ENCODE measurements around the gene HIGD1A.

Gene HIGD1A

DNA sequence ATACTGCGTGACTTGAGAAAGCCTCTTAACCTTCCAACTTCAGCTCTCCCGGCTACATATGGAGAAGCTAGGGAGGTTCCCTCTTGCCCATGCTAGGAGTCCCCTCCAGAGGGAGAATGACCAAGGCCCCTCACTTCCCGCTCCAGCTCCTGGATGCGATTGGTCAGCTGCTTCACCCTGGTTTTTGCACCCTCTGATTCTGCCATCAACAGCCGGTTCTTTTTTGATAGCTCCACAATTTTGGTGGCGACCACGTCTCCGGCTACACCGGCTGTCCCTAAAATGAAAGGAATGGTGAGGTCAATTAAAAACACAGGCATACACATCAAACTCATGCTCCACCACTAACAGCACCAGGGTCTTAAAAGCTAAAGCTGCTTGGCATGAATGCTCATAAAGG lies 51.8 kb downstream of the HIGD1A start:
- no peak overlapping the region for H3K23ac ChIP-seq (ENCODE audit: low read length)
- H2AK5ac ChIP-seq (ENCODE audit: low read length) = no peak overlapping the region
- no peak overlapping the region for H3K4me2 ChIP-seq (ENCODE audit: low read length)
- no peak overlapping the region for H4K5ac ChIP-seq (ENCODE audit: low read length)
- no peak overlapping the region for H2BK5ac ChIP-seq (ENCODE audit: low read length)
- H2BK15ac ChIP-seq (replicated peaks; ENCODE audit: low read depth) = no peak overlapping the region
- H2BK120ac ChIP-seq (ENCODE audit: low read depth, low read length) = no peak overlapping the region
- H4K8ac ChIP-seq (ENCODE audit: low read depth, low read length) = no peak overlapping the region
- no peak overlapping the region for H3K56ac ChIP-seq (ENCODE audit: low read length)
- H3K36me3 ChIP-seq (ENCODE audit: control insufficient read depth, insufficient read depth, low read length) = no peaks in the 10 kb centered on the region
- no peak overlapping the region for H3K4ac ChIP-seq (ENCODE audit: low read depth, low read length)
- H3K27me3 ChIP-seq (ENCODE audit: insufficient read depth, low read length, poor library complexity) = no peaks in the 10 kb centered on the region
- H3K4me3 ChIP-seq (ENCODE audit: low read length) = no peak overlapping the region
- no peak for DNase-seq
- H3K79me1 ChIP-seq (ENCODE audit: low read length) = no peaks in the 10 kb centered on the region
- H3K9ac ChIP-seq (ENCODE audit: low read length) = no peak overlapping the region
- no peaks in the 10 kb centered on the region for H3K4me1 ChIP-seq (ENCODE audit: control insufficient read depth, low read depth, low read length)
- H3K18ac ChIP-seq (ENCODE audit: low read length) = no peak overlapping the region
- no peaks in the 10 kb centered on the region for H3K79me2 ChIP-seq (ENCODE audit: control insufficient read depth, insufficient read depth, low read length)
- WGBS (ENCODE audit: extremely low coverage, insufficient coverage, low lambda C conversion rate) = no CpG with 5 or more reads among the region's 9 CpGs
- no peak overlapping the region for H3K27ac ChIP-seq (ENCODE audit: low read depth, low read length)

- Histone ChIP-seq H3K4me2 (ENCODE audit: low read length) (no peak overlapping the region), H4K8ac (ENCODE audit: low read depth, low read length) (no peak overlapping the region), H3K4me1 (ENCODE audit: control insufficient read depth, low read depth, low read length) (no peaks in the 10 kb centered on the region), H4K5ac (ENCODE audit: low read length) (no peak overlapping the region), H3K79me2 (ENCODE audit: control insufficient read depth, insufficient read depth, low read length) (no peaks in the 10 kb centered on the region), H3K56ac (ENCODE audit: low read length) (no peak overlapping the region), H2BK120ac (ENCODE audit: low read depth, low read length) (no peak overlapping the region), H2BK5ac (ENCODE audit: low read length) (no peak overlapping the region), H3K4ac (ENCODE audit: low read depth, low read length) (no peak overlapping the region), H3K18ac (ENCODE audit: low read length) (no peak overlapping the region), H3K36me3 (ENCODE audit: control insufficient read depth, insufficient read depth, low read length) (no peaks in the 10 kb centered on the region), H3K4me3 (ENCODE audit: low read length) (no peak overlapping the region), H3K27ac (ENCODE audit: low read depth, low read length) (no peak overlapping the region), H3K27me3 (ENCODE audit: insufficient read depth, low read length, poor library complexity) (no peaks in the 10 kb centered on the region), H3K23ac (ENCODE audit: low read length) (no peak overlapping the region), H2AK5ac (ENCODE audit: low read length) (no peak overlapping the region), H3K79me1 (ENCODE audit: low read length) (no peaks in the 10 kb centered on the region), H3K9ac (ENCODE audit: low read length) (no peak overlapping the region), H2BK15ac (replicated peaks; ENCODE audit: low read depth) (no peak overlapping the region)
- DNase-seq = no peak
- WGBS (ENCODE audit: extremely low coverage, insufficient coverage, low lambda C conversion rate) = no CpG with 5 or more reads among the region's 9 CpGs
These were observed 52.7 kb downstream of the HIGD1A start for GRCh38 chr3:42751609-42752008.

DNA sequence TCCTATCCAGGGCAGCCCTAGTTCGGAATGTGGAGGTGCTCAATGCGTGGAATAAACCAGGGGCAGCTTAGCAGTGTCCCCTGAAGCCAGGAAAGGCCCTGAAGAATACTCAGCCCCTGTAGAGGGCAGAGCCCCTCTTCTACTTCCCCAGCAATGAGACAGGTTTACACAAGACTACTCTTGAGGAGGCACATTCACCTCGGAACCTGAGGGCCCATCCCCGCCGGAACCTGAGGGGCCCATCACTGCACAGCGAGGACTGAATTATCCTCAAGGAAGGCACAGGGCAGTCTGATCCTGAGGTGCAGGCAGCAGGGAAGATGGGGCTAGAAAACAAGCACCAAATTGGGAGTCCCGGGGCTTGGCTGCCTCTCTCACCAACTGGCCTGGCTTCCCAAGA lies 53.5 kb downstream of the HIGD1A start:
- no peak overlapping the region for H2AK5ac ChIP-seq (ENCODE audit: low read length)
- no peaks in the 10 kb centered on the region for H3K36me3 ChIP-seq (ENCODE audit: control insufficient read depth, insufficient read depth, low read length)
- DNase-seq = no peak
- H3K4me2 ChIP-seq (ENCODE audit: low read length) = no peak overlapping the region
- no peak overlapping the region for H3K4me3 ChIP-seq (ENCODE audit: low read length)
- no peak overlapping the region for H4K5ac ChIP-seq (ENCODE audit: low read length)
- H4K8ac ChIP-seq (ENCODE audit: low read depth, low read length) = no peak overlapping the region
- H3K79me1 ChIP-seq (ENCODE audit: low read length) = no peaks in the 10 kb centered on the region
- H3K4ac ChIP-seq (ENCODE audit: low read depth, low read length) = no peak overlapping the region
- H3K27ac ChIP-seq (ENCODE audit: low read depth, low read length) = no peak overlapping the region
- H3K27me3 ChIP-seq (ENCODE audit: insufficient read depth, low read length, poor library complexity) = no peaks in the 10 kb centered on the region
- no peak overlapping the region for H3K9ac ChIP-seq (ENCODE audit: low read length)
- no CpG with 5 or more reads among the region's 7 CpGs for WGBS (ENCODE audit: extremely low coverage, insufficient coverage, low lambda C conversion rate)
- H2BK15ac ChIP-seq (replicated peaks; ENCODE audit: low read depth) = no peak overlapping the region
- H3K4me1 ChIP-seq (ENCODE audit: control insufficient read depth, low read depth, low read length) = no peaks in the 10 kb centered on the region
- H2BK120ac ChIP-seq (ENCODE audit: low read depth, low read length) = no peak overlapping the region
- no peaks in the 10 kb centered on the region for H3K79me2 ChIP-seq (ENCODE audit: control insufficient read depth, insufficient read depth, low read length)
- no peak overlapping the region for H2BK5ac ChIP-seq (ENCODE audit: low read length)
- H3K23ac ChIP-seq (ENCODE audit: low read length) = no peak overlapping the region
- no peak overlapping the region for H3K56ac ChIP-seq (ENCODE audit: low read length)
- H3K18ac ChIP-seq (ENCODE audit: low read length) = no peak overlapping the region

DNA sequence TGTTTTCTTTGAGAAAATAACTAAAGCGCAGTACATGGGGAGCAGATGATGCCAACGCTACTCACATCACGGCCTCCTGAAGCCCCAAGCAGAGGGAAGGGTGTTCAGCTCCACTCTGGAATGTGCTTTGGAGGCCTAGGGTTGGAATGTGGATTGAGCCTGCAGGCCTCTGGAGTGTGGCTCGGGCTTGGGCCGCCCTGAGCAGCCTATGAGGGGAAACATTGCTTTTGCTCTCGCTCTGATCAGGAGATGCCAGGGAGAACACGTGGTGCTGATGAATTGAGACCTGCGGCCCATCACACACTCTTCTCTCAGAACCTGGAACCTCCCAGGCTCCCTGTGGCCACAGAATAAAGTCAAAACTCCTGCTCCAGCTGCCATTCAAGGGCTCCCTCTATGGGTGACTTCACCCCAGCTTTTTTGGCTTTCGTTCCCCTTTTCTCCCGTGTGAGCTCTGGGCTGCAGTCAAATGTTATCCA lies 54.5 kb downstream of the HIGD1A start:
- DNase-seq = peak; percentile 92
- Histone ChIP-seq H2BK120ac (ENCODE audit: low read depth, low read length) (no peak overlapping the region), H3K4me2 (ENCODE audit: low read length) (no peak overlapping the region), H3K79me2 (ENCODE audit: control insufficient read depth, insufficient read depth, low read length) (no peaks in the 10 kb centered on the region), H3K9ac (ENCODE audit: low read length) (no peak overlapping the region), H3K4me1 (ENCODE audit: control insufficient read depth, low read depth, low read length) (no peaks in the 10 kb centered on the region), H2BK5ac (ENCODE audit: low read length) (no peak overlapping the region), H3K4ac (ENCODE audit: low read depth, low read length) (no peak overlapping the region), H3K27me3 (ENCODE audit: insufficient read depth, low read length, poor library complexity) (no peaks in the 10 kb centered on the region), H3K27ac (ENCODE audit: low read depth, low read length) (no peak overlapping the region), H3K79me1 (ENCODE audit: low read length) (no peaks in the 10 kb centered on the region), H2BK15ac (replicated peaks; ENCODE audit: low read depth) (no peak overlapping the region), H3K18ac (ENCODE audit: low read length) (no peak overlapping the region), H3K23ac (ENCODE audit: low read length) (no peak overlapping the region), H3K56ac (ENCODE audit: low read length) (peak overlapping the region; percentile 68), H3K36me3 (ENCODE audit: control insufficient read depth, insufficient read depth, low read length) (no peaks in the 10 kb centered on the region), H3K4me3 (ENCODE audit: low read length) (no peak overlapping the region), H4K8ac (ENCODE audit: low read depth, low read length) (no peak overlapping the region), H2AK5ac (ENCODE audit: low read length) (no peak overlapping the region), H4K5ac (ENCODE audit: low read length) (no peak overlapping the region)
- WGBS (ENCODE audit: extremely low coverage, insufficient coverage, low lambda C conversion rate) = no CpG with 5 or more reads among the region's 10 CpGs

DNA sequence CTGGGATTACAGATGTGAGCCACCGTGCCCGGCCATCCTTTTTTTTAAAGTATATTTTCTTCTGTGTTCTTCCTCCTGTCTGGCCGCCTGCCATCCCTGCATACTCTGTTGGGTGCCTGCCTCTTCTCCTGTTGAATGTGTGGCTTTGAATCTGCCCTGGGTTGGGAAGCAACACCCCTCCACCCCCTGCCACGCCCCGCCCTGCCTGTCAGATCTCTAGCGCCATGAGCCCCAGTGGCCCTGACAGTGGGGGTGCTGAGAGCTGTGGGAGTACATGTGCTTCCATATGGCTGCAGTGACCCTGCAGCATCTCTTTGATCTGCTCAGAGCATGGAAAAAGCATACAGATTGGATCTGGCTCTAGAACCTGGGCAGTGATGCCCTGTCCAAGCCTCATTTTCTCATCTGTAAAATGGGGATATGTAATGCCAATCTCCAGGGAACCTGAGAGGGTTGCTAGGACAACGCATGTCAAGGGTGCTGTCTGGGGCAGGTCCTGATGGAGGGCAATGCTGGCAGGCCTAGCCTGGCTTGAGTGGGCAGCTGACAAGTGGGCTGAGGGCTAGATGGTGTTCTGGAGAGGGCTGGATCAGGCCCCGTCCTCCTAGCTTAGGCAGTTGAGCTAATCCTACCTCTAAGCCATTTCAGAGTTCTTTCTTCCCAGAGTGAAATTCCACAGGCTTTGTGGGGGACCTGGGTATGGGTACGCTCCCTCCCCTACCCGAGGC lies 55.1 kb downstream of the HIGD1A start:
- no peaks in the 10 kb centered on the region for H3K79me1 ChIP-seq (ENCODE audit: low read length)
- DNase-seq = no peak
- no peak overlapping the region for H2BK120ac ChIP-seq (ENCODE audit: low read depth, low read length)

GRCh38 chr3:42747581-42747980 lies 56.7 kb downstream of the HIGD1A start:
- no peak overlapping the region for H2AK5ac ChIP-seq (ENCODE audit: low read length)
- no peak overlapping the region for H4K5ac ChIP-seq (ENCODE audit: low read length)
- no peaks in the 10 kb centered on the region for H3K4me1 ChIP-seq (ENCODE audit: control insufficient read depth, low read depth, low read length)
- no peaks in the 10 kb centered on the region for H3K79me1 ChIP-seq (ENCODE audit: low read length)
- H2BK120ac ChIP-seq (ENCODE audit: low read depth, low read length) = no peak overlapping the region
- no peak overlapping the region for H3K4me3 ChIP-seq (ENCODE audit: low read length)
- H3K9ac ChIP-seq (ENCODE audit: low read length) = no peak overlapping the region
- no peaks in the 10 kb centered on the region for H3K79me2 ChIP-seq (ENCODE audit: control insufficient read depth, insufficient read depth, low read length)
- no peak overlapping the region for H3K56ac ChIP-seq (ENCODE audit: low read length)
- H3K4ac ChIP-seq (ENCODE audit: low read depth, low read length) = no peak overlapping the region
- no peaks in the 10 kb centered on the region for H3K27me3 ChIP-seq (ENCODE audit: insufficient read depth, low read length, poor library complexity)
- no peak overlapping the region for H2BK15ac ChIP-seq (replicated peaks; ENCODE audit: low read depth)
- H3K27ac ChIP-seq (ENCODE audit: low read depth, low read length) = no peak overlapping the region
- H2BK5ac ChIP-seq (ENCODE audit: low read length) = no peak overlapping the region
- H3K36me3 ChIP-seq (ENCODE audit: control insufficient read depth, insufficient read depth, low read length) = no peaks in the 10 kb centered on the region
- no peak overlapping the region for H3K18ac ChIP-seq (ENCODE audit: low read length)
- H4K8ac ChIP-seq (ENCODE audit: low read depth, low read length) = no peak overlapping the region
- H3K23ac ChIP-seq (ENCODE audit: low read length) = no peak overlapping the region
- no peak for DNase-seq
- WGBS (ENCODE audit: extremely low coverage, insufficient coverage, low lambda C conversion rate) = no CpG with 5 or more reads among the region's 6 CpGs
- no peak overlapping the region for H3K4me2 ChIP-seq (ENCODE audit: low read length)

More for the DNA sequence above, 55.1 kb downstream of the HIGD1A start:
- Histone ChIP-seq H3K27ac (ENCODE audit: low read depth, low read length) (no peak overlapping the region), H3K4me3 (ENCODE audit: low read length) (no peak overlapping the region), H2AK5ac (ENCODE audit: low read length) (no peak overlapping the region), H3K23ac (ENCODE audit: low read length) (no peak overlapping the region), H3K27me3 (ENCODE audit: insufficient read depth, low read length, poor library complexity) (no peaks in the 10 kb centered on the region), H3K9ac (ENCODE audit: low read length) (no peak overlapping the region), H3K4me2 (ENCODE audit: low read length) (no peak overlapping the region), H2BK15ac (replicated peaks; ENCODE audit: low read depth) (no peak overlapping the region), H3K4ac (ENCODE audit: low read depth, low read length) (no peak overlapping the region), H2BK5ac (ENCODE audit: low read length) (no peak overlapping the region), H3K79me2 (ENCODE audit: control insufficient read depth, insufficient read depth, low read length) (no peaks in the 10 kb centered on the region), H3K18ac (ENCODE audit: low read length) (no peak overlapping the region), H3K56ac (ENCODE audit: low read length) (no peak overlapping the region), H4K5ac (ENCODE audit: low read length) (no peak overlapping the region), H3K4me1 (ENCODE audit: control insufficient read depth, low read depth, low read length) (no peaks in the 10 kb centered on the region), H4K8ac (ENCODE audit: low read depth, low read length) (no peak overlapping the region), H3K36me3 (ENCODE audit: control insufficient read depth, insufficient read depth, low read length) (no peaks in the 10 kb centered on the region)
- no CpG with 5 or more reads among the region's 10 CpGs for WGBS (ENCODE audit: extremely low coverage, insufficient coverage, low lambda C conversion rate)
